H1 (cell line): ENCODE measurements around the gene FREM2. TPM values are rescaled to one million over a fixed set of nuclear protein-coding genes. Genes with fewer than 3 reads are reported as not detected.

ENCODE experiments used
- NRF1 ChIP-seq: IDR thresholded peaks from 2 replicates; pipeline ENCODE4 v1.6.1; 2011; ENCODE audit warnings: mild to moderate bottlenecking, low read depth, low read length, improper control_type of control experiment
- polyA plus RNA-seq, 7 experiments: library from polyadenylated mRNA; depleted of rRNA in 3 of 7; stranded (reverse) in 5 of 7; unstranded in 2 of 7; fragments of >200 nt in 5 of 7; fragments of 200-250 nt in 2 of 7; gene quantifications; 1 replicate in 5 of 7; 2 replicates in 1 of 7; 4 replicates in 1 of 7; pipeline versions ENCODE4 v1.2.1 to v1.2.3, GENCODE V29; 2011 to 2013; ENCODE audit warnings: missing spikeins in 2 of 7, mixed read lengths in 2 of 7
- total RNA-seq: library from RNA; stranded (reverse); fragmentation: NEBNext Ultra II Directional; extraction: Animal tissue kit (Norgen Biotek cat#: 25700); gene quantifications from 2 replicates; pipeline ENCODE4 v1.2.1, GENCODE V29; 2021
- TF ChIP-seq, protein P1 (sequence below): IDR thresholded peaks from 2 replicates; pipeline ENCODE4 v1.6.1; 2012; ENCODE audit warnings: inconsistent platforms

The FREM2 gene
- total and polyA plus RNA-seq, 2 of the 8 experiments (the other 6 are each of a cell fraction or from before 2014, with no cell fraction given), result 11.6 to 22.8 TPM

DNA sequence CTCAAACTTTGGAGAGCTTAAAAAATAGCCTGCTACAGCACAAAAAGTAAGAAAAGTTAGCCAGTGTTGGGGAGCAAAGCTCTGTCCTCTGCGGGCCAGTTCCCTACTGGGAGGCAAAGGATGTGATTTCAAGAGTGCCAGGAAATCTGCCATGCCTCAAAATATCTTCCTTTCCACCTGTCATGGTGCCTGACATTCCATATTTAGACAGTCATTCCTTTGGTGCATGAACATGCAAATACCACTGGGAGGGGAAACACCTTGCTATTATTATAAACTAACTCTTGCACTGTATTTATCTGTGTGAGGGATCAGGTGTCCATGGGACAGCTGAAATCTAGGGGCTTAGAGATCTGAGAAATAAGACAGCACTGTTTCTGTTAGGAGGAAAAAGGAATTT, 10.3 kb downstream of the FREM2 start (continued):
- TF ChIP-seq, protein P1, sequence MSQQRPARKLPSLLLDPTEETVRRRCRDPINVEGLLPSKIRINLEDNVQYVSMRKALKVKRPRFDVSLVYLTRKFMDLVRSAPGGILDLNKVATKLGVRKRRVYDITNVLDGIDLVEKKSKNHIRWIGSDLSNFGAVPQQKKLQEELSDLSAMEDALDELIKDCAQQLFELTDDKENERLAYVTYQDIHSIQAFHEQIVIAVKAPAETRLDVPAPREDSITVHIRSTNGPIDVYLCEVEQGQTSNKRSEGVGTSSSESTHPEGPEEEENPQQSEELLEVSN, result no peak
- TF ChIP-seq NRF1, result no peak
